ENCODE data around the gene AQP2.

The AQP2 gene

DNA sequence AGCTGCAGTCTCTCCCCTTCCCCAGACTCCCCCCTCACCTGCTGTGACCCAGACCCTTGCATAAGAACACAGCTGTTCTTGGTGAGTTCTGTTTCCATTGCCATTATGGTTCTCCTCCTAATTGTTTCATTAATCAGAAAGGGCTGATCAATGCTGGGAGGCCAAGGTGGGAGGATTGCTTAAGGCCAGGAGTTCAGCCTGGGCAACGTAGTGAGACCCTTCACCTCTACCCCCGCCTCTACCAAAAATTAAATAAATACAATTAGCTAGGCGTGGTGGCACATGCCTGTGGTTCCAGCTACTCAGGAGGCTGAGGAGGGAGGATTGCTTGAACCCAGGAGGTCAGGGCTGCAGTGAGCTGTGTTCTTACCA lies 29.6 kb upstream of the AQP2 start:
- DNase-seq = no peak

- DNase-seq = no peak
Measured at GRCh38 chr12:49921299-49921698, 29.2 kb upstream of the AQP2 start.

DNA sequence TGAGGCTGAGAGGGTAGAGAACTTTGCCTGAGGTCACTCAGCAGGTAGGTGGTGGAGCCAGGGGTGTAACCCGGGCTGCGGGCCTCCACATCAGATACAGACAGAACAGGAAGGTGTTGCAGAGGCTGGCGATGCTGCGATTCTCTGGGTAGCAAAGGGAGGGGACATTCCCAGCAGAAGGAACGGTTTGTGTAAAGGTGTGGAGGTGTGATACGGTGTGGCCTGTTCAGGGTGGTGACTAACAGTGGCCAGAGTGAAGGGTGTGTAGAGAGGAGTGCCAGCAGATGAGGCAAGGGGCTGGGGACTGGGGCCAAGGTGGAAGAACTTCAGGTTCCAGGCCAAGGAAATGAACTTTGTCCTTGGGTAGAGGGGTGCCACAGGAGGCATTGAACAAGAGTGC lies 28.6 kb upstream of the AQP2 start:
- no peak for DNase-seq

GRCh38 chr12:49922349-49923034 lies 28.0 kb upstream of the AQP2 start:
- no peak for DNase-seq

DNA sequence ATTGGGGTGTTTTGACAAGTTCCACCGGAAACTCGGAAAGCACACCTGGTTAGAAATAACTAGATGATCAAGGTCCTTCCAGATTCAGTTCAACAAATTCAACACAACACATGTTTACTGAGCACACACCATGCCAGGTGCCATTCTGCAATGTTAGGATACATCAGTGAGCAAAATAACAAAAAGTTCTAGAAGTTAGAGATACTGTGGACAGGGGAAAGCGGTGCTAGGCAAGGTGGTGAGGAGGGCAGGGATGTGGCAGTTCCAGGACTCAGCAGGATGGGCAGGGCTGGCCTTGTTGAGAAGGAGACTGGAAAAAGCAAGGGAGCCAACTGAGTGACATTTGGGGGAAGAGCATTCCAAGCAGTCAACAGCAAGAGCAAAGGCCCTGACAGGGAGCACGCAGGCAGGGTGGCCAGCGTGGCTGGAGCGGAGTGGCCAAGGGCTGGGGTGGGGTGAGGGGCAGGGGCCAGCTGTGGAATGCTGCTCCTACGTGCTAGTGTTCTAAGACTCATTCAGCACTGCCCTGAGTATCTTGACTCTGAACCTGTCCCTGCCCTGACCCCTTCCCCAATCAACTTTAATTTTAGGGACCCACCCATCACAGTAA lies 27.4 kb upstream of the AQP2 start:
- no peak for DNase-seq

GRCh38 chr12:49923880-49924556 lies 26.5 kb upstream of the AQP2 start:
- no peak for DNase-seq

DNA sequence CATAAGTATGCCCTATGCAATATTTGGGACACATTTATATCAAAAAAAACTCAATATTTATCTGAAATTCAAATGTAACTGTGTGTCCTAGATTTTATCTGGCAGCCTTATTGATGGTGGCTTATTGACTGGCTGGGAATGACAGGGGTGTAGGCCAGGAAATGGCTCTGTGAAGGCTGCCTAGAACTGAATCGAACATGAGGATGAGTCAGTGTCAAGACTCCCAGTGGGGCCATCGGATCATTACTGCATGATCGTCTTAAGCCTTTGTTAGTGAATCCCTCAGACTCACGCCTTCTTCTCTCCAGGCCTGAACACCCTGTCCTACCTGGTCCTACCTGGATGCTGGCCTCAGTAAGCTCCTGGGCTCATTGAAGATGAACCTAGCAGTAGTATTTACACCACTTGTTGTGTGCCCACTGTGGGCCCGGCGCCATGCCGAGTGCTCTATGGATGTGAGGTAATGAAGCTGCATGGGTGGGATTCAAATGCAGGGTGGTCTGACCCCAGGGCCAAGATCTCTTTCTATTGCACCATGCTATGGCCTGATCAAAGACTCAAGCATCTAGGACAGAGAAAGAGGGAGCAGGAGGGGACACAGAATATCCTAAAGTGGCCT lies 25.8 kb upstream of the AQP2 start:
- DNase-seq = no peak

GRCh38 chr12:49925433-49926204 lies 24.9 kb upstream of the AQP2 start:
- DNase-seq = no peak

- DNase-seq = no peak
Measured at GRCh38 chr12:49928471-49928870, 22.1 kb upstream of the AQP2 start.

- no peak for DNase-seq
Measured at GRCh38 chr12:49929581-49929980, 21.0 kb upstream of the AQP2 start.

DNA sequence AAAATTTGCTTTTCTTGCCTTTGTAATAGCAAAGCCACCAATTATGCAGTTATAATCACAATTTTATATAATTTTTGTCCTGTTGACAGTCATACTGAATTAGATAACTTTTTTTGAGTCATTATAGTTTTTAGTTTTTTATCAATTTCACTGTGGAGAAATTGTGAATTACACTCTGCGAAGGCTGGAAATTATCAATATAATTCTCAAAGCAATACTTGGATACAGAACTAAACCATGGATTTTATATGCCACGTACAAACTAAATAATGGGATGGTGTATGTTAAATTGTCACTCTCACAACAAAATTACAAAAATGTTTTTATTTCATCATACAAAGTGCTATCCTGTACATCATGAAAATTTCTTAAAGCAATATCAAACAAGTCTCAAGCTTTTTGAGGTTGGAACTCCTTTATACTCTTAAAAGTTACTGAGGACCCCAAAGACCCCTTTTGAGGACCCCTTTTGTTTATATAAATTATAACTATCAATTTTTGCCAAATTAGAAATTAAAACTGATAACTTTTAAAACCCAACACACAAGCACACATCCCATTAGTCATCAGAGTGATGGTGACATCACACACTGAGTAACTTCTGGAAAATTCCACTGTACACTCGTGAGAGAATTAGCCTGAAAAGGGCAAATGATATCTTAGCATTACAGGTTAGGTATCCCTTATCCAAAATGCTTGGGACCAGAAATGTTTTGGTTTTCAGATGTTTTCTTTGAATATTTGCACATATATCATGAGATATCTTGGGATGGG lies 19.8 kb upstream of the AQP2 start:
- no peak for DNase-seq

- no peak for DNase-seq
Measured at GRCh38 chr12:49932023-49932422, 18.5 kb upstream of the AQP2 start.

DNA sequence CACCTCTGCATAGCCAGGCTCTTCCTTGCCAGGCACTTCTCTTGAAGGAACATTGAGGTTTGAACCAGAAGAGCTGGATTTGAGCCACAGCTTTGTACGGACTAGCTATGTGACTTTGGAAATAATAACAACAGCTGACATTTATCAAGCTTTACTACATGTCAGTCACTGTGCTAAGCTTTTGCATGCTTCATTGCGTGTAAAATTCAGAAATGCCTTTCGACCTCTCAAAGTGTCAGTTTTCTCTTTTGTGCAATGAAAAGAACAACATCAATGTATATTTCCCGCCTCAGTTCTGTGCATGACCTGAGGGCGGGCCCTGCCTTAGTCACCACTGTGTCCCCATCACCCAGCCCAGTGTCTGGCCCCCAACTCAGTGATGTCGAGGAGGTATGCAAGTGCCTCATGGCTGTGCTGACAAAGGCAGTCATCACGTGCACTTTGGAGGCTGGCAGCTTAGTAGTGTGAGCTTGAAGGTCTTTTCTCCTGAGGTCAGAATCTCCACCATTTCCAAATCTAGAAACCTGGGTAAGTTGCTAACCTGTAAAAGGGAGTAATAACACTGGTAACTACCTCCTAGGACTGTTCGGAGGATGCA lies 17.9 kb upstream of the AQP2 start:
- DNase-seq = no peak

DNA sequence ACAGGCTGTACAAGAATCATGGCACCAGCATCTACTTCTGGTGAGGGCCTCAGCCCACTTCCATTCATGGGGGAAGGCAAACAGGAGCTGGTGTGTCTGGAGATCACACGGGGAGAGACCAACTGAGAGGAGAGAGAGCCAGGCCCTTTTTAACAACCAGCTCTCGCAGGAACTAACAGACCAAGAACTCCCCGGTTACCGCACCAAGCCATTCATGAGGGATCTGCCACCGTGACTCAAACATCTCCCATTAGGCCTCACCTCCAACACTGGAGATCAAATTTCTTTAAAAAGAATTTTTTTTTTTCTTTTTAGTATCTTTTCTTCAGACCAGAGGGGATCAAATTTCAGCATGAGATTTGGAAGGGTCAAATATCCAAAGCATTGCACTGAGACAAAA lies 16.7 kb upstream of the AQP2 start:
- DNase-seq = no peak

DNA sequence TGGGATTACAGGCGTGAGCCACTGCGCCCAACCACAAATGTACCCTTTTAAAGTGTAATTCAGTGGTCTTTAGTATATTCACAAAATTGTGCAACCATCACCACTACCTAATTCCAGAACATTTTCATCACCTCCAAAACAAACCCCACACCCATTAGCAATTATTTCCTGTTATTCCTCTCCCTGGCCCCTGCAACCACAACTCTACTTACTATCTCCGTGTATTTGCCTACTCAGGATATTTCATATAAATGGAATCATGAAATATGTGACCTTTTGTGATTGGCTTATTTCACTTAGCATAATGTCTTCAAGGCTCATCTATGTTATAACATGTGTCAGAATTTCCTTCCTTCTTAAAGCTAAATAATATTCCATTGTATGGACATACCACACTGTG lies 16.0 kb upstream of the AQP2 start:
- DNase-seq = no peak

DNA sequence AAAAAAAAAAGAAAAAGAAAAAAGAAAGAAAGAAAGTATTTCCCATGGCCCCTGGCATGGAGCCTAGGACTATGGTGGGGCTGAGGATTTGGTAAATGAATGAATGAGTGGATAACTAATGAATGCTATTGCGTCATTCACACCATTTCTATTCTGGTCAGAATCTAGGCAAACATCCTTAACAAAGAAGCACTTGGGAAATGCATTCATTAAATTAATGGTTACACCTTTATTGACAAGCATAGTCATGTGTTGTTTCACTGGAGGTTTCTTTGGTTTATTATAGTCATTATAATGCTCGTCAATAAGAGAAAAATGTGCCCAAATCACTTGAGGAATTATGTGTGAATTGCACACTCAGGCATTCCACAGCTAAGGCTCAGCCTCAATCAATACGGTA lies 13.6 kb upstream of the AQP2 start:
- DNase-seq = no peak

GRCh38 chr12:49937639-49938300 lies 12.8 kb upstream of the AQP2 start:
- no peak for DNase-seq

- DNase-seq = no peak
Measured at GRCh38 chr12:49939307-49939706, 11.2 kb upstream of the AQP2 start.

DNA sequence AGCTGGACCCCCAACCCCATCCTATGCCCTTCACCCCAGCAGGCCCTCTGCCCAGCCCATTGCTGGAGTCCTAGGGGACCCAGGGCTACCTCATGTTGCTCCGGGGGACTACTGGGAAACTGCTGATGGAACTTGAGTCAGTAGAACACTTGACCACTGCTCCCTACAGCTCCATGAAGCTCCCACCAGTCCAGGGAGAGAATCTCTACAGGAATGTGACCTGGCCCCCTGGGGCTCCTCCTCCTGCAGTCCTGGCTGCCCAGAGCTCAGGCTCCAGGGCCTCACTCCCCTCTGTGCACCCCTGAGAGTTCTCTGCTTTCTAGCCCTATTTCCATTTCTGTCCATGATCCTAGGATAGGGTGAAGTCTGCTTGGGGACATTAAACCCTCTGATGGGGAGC lies 10.8 kb upstream of the AQP2 start:
- no peak for DNase-seq

GRCh38 chr12:49941556-49942511 lies 8.7 kb upstream of the AQP2 start:
- no peak for DNase-seq

All from hematopoietic multipotent progenitor cell treated with erythropoietin and hydrocortisone succinate and interleukin-3 and kit ligand, for 8 days (in vitro differentiated cells).